Spleen (tissue), 11 donors: ENCODE results near the gene ETS2. TPM values are rescaled to one million over a fixed set of nuclear protein-coding genes. Genes with fewer than 3 reads are reported as not detected.
"Not testable (repeated sequence)": the region's sequence is repeated elsewhere in the genome, so short reads cannot be mapped to it uniquely, and the experiment has no call there.

Experiments used
- DNase-seq: peaks from one replicate; pipeline ENCODE4 v3.0.0-alpha.2; 2020
- H3K27ac ChIP-seq, 8 donors: fragments of 200-600 bp; sonication (generic) in 7 of 8; 1 replicate in 4 of 8; 2 replicates in 4 of 8; pipeline versions ENCODE4 v1.5.0 to v1.8.0; 2016 to 2021; ENCODE audit warnings: inconsistent platforms in 4 of 8, mild to moderate bottlenecking in 4 of 8, moderate library complexity in 1 of 8
- H3K27me3 ChIP-seq, 7 donors: fragments of 200-600 bp; sonication (generic) in 6 of 7; replicated peaks in 1 of 7; 1 replicate in 4 of 7; 2 replicates in 3 of 7; pipeline versions ENCODE4 v1.5.0 to v1.8.0; 2016 to 2021; ENCODE audit warnings: inconsistent platforms in 3 of 7, mild to moderate bottlenecking in 1 of 7
- H3K36me3 ChIP-seq, 6 donors: fragments of 200-600 bp; sonication (generic) in 5 of 6; 1 replicate in 4 of 6; 2 replicates in 2 of 6; pipeline versions ENCODE4 v1.5.0 to v1.8.0; 2016 to 2021; ENCODE audit warnings: inconsistent platforms in 2 of 6
- H3K4me1 ChIP-seq, 6 donors: fragments of 200-600 bp; sonication (generic) in 5 of 6; 1 replicate in 3 of 6; 2 replicates in 3 of 6; pipeline versions ENCODE4 v1.5.0 to v1.8.0; 2016 to 2021; ENCODE audit warnings: inconsistent platforms in 3 of 6
- H3K4me3 ChIP-seq, 8 donors: fragments of 200-600 bp; sonication (generic) in 7 of 8; 1 replicate in 4 of 8; 2 replicates in 4 of 8; pipeline versions ENCODE4 v1.5.0 to v1.8.0; 2016 to 2021; ENCODE audit warnings: inconsistent platforms in 4 of 8, mild to moderate bottlenecking in 4 of 8, moderate library complexity in 2 of 8
- H3K9me3 ChIP-seq, 8 donors: fragments of 200-600 bp; sonication (generic) in 7 of 8; 1 replicate in 4 of 8; 2 replicates in 4 of 8; pipeline versions ENCODE4 v1.5.0 to v1.8.0; 2016 to 2021; ENCODE audit warnings: inconsistent platforms in 4 of 8
- POLR2A ChIP-seq, 3 donors: fragments of 450-650 bp; IDR thresholded peaks; one replicate each; pipeline ENCODE4 v1.5.1; 2017; ENCODE audit warnings: antibody characterized with exemption in 3 of 3, mild to moderate bottlenecking in 1 of 3
- POLR2AphosphoS5 ChIP-seq, 3 donors: sonication (generic); formaldehyde crosslinking; IDR thresholded peaks; one replicate each; pipeline ENCODE4 v1.5.1; 2017; ENCODE audit warnings: antibody characterized with exemption in 3 of 3
- WGBS, 5 donors: extraction: QIAGEN DNeasy Blood & Tissue Kit in 3 of 5; methylation state at CpG; one replicate each; pipeline versions ENCODE4 v1.1.5 to v1.1.7; 2013 to 2018; 5-methylcytosine and 5-hydroxymethylcytosine counted together
- intact Hi-C: fragments of 100-400 bp; cut with DNase I; formaldehyde crosslinking; loops from one replicate; pipeline ENCODE4 v1.15.0; 2023; ENCODE audit warnings: low total_unique reads
- polyA plus RNA-seq, 3 donors: library from polyadenylated mRNA; stranded (reverse); fragments of 200-250 nt; gene quantifications; one replicate each; pipeline ENCODE4 v1.2.1, GENCODE V29; 2013
- total RNA-seq, 7 donors: library from RNA; depleted of rRNA in 3 of 7; stranded (reverse); fragments of >200 nt in 3 of 7; fragmentation: NEBNext Ultra II Directional in 4 of 7; extraction: Animal tissue kit (Norgen Biotek cat#: 25700) in 4 of 7; gene quantifications; one replicate each; pipeline versions ENCODE4 v1.1.0 to v1.2.1, GENCODE V29; 2016 to 2021
- TF ChIP-seq, protein P1 (sequence below), 11 experiments: fragments of 200-600 bp in 7 of 11; fragments of 450-650 bp in 4 of 11; sonication (generic) in 4 of 11; IDR thresholded peaks in 8 of 11; conservative IDR thresholded peaks in 3 of 11; 1 replicate in 7 of 11; 2 replicates in 4 of 11; pipeline versions ENCODE4 v1.4.0 to v1.8.0; 2016 to 2021; ENCODE audit warnings: antibody characterized with exemption in 11 of 11, inconsistent platforms in 4 of 11, mild to moderate bottlenecking in 1 of 11
- donor health status: healthy with polysubstance abuse.
- donor health status: DM: no; HTN: no; CAD: no; lungs with moderate emphysema.
- donor health status: DM: no; HTN: no; CAD: no.
- donor health status: Bipolar disorder and iron deficiency.
- donor health status: healthy.
- donor health status: DM: no; HTN: no; CAD: no.
- donor health status: DM: yes; HTN: yes; CAD: no.

ETS2 gene
- total and polyA plus RNA-seq, 10 donors: 44.4 to 590 (median 349) TPM

DNA sequence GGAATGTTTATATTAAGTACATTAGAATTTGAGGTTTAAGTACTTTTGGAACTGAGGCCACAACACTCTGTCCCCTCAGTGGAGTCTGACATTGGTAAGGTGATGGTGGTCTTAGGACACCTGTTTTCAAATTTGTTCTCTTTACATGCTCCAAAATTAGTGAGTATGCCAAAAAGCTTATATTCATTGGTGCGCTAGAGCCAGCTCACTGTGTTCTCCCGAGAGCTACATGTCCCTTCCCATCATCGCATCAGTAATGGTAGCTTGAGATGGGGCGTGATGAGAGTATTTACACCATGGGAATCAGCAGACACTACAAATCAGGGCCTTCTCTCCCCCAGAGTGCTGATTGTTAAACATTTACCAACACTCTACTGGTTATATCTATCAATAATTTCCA lies 19.5 kb downstream of the ETS2 start:
- WGBS, 5 donors: 91 to 96% (median 92%) methylated on average over 4 of the region's 4 CpGs
- H3K27ac ChIP-seq: peak overlapping the region in 5 of 8 donors; percentile 15 to 61 (median 35)
- intact Hi-C loops: no loop called here
- DNase-seq: no peak
- H3K9me3 ChIP-seq: peaks cover 0 to 23% (median 13%) of the 10 kb centered on the region in 8 donors
- H3K4me3 ChIP-seq: no peak overlapping the region
- TF ChIP-seq POLR2A (IDR thresholded peaks at IDR 0.05) (no peak), POLR2AphosphoS5 (IDR thresholded peaks at IDR 0.05) (peak in 1 of 3 donors; percentile 78)
- peaks cover 21 to 52% (median 46%) of the 10 kb centered on the region in 6 donors for H3K36me3 ChIP-seq
- no peaks in the 10 kb centered on the region for H3K27me3 ChIP-seq
- H3K4me1 ChIP-seq: peaks cover 0 to 36% (median 15%) of the 10 kb centered on the region in 6 donors

DNA sequence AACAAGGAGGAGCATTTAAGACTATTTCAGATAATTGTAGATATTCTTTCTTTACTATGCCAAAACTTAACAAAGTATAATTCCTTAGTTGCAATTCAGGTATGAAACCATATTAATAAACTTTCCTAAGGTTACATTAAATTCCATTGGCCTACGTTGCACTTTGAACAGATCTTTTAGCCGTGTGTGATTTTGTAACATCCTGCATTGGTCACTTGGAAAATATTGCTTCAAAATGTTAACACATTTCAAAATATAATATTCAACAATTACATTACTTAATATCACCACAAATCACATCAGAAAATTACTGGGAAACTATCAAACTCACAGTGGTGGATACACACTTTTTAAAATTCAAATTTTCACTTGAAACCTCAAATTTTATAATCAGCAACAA lies 20.2 kb downstream of the ETS2 start:
- Histone ChIP-seq H3K27ac (peak overlapping the region in 4 of 8 donors; percentile 11 to 61 (median 35)), H3K27me3 (no peaks in the 10 kb centered on the region), H3K36me3 (peaks cover 17 to 46% (median 40%) of the 10 kb centered on the region in 6 donors), H3K4me3 (no peak overlapping the region), H3K9me3 (peaks cover 0 to 23% (median 13%) of the 10 kb centered on the region in 8 donors), H3K4me1 (peaks cover 1 to 33% (median 16%) of the 10 kb centered on the region in 6 donors)
- 40 to 83% (median 46%) methylated on average over 2 of the region's 2 CpGs for WGBS, 5 donors
- DNase-seq: no peak
- no peak for TF ChIP-seq POLR2A (IDR thresholded peaks at IDR 0.05)
- no peak for TF ChIP-seq POLR2AphosphoS5 (IDR thresholded peaks at IDR 0.05)
- TF ChIP-seq, protein P1, sequence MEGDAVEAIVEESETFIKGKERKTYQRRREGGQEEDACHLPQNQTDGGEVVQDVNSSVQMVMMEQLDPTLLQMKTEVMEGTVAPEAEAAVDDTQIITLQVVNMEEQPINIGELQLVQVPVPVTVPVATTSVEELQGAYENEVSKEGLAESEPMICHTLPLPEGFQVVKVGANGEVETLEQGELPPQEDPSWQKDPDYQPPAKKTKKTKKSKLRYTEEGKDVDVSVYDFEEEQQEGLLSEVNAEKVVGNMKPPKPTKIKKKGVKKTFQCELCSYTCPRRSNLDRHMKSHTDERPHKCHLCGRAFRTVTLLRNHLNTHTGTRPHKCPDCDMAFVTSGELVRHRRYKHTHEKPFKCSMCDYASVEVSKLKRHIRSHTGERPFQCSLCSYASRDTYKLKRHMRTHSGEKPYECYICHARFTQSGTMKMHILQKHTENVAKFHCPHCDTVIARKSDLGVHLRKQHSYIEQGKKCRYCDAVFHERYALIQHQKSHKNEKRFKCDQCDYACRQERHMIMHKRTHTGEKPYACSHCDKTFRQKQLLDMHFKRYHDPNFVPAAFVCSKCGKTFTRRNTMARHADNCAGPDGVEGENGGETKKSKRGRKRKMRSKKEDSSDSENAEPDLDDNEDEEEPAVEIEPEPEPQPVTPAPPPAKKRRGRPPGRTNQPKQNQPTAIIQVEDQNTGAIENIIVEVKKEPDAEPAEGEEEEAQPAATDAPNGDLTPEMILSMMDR (IDR thresholded peaks at IDR 0.05 in 8 of 11, conservative IDR thresholded peaks at IDR 0.05 in 3 of 11): no peak
- intact Hi-C loops: no loop called here

DNA sequence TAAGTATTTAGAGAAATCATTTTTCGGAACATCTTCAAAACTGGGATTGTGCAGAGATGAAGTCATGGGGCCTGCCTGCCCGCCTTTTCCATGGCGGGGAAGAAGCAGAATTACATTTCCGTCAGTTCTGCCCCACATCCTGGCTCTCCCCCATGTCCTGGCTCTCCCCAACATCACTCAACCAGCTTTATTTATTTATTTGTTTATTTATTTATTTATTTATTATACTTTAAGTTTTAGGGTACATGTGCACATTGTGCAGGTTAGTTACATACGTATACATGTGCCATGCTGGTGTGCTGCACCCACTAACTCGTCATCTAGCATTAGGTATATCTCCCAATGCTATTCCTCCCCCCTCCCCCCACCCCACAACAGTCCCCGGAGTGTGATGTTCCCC lies 22.4 kb downstream of the ETS2 start:
- 89 to 95% (median 94%) methylated on average over 6 of the region's 7 CpGs for WGBS, 5 donors
- Histone ChIP-seq H3K9me3 (peaks cover 0 to 23% (median 13%) of the 10 kb centered on the region in 8 donors), H3K36me3 (peaks cover 3 to 24% (median 18%) of the 10 kb centered on the region in 6 donors), H3K4me1 (peaks cover 6 to 29% (median 20%) of the 10 kb centered on the region in 6 donors)
- intact Hi-C loops, H3K4me3 ChIP-seq, H3K27me3 ChIP-seq, H3K27ac ChIP-seq, DNase-seq: not testable (repeated sequence)

DNA sequence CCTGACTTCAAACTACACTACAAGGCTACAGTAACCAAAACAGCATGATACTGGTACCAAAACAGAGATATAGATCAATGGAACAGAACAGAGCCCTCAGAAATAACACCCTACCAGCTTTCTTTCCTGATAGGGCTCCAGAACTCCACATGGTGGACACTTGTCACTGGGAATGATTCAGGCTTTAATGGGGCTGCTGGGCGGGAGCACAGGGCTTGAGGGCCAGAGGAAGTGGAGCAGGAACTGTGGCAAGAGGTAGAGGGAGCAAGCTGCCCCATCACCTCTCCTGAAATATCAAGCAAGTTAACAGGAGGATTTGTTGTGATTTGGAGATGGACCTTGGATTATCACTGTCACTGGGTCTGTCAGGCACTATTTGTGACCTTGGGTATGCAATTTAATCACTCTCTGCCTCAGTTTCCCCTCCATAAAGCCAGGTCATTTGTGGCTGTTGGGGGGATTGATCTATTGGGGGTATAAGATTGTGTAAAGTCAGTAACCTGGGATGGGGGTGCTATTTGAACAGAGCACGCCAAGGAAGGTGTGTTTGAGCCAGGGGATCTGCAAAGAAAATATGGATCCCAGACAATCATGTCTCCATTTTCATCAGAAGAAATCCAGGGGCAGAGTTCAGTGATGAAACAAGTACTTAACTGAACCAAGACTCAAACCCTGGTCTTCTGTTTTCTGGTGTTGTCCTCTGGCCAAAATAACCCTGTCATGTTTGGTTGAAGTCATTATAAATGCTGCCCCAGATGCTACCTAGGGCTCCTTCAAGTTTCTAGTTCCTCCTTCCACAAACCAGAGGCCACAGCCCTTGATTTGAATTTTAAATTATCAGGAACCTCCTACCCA lies 25.2 kb downstream of the ETS2 start:
- peak overlapping the region; percentile 10 to 93 (median 82) for H3K27ac ChIP-seq
- H3K36me3 ChIP-seq: no peaks in the 10 kb centered on the region
- WGBS, 5 donors: 57 to 80% (median 64%) methylated on average over 2 of the region's 2 CpGs
- H3K9me3 ChIP-seq: peaks cover 0 to 22% (median 13%) of the 10 kb centered on the region in 8 donors
- no peaks in the 10 kb centered on the region for H3K27me3 ChIP-seq
- H3K4me3 ChIP-seq: peak overlapping the region in 1 of 8 donors; percentile 48
- TF ChIP-seq, protein P1 (IDR thresholded peaks at IDR 0.05 in 8 of 11, conservative IDR thresholded peaks at IDR 0.05 in 3 of 11): no peak
- no peak for TF ChIP-seq POLR2AphosphoS5 (IDR thresholded peaks at IDR 0.05)
- no peak for TF ChIP-seq POLR2A (IDR thresholded peaks at IDR 0.05)
- intact Hi-C loops: no loop called here
- H3K4me1 ChIP-seq: peaks cover 6 to 21% (median 19%) of the 10 kb centered on the region in 6 donors
- DNase-seq: peak; percentile 68
